Frontal cortex (tissue), 4 donors: Measurements from ENCODE around the gene MYH6. TPM values are rescaled to one million over a fixed set of nuclear protein-coding genes. Genes with fewer than 3 reads are reported as not detected.

Experiments
- DNase-seq, 2 donors: peaks; one replicate each; pipeline ENCODE4 v3.0.0; 2012; ENCODE audit warnings: low spot score in 2 of 2
- FAIRE-seq: peaks from 2 replicates; lab custom pipeline; 2012; peaks lifted over from hg19 to GRCh38; lab: Jason Lieb, UNC
- total RNA-seq: library from RNA; depleted of rRNA; stranded (reverse); fragments of >200 nt; gene quantifications from one replicate; pipeline ENCODE4 v1.2.3, GENCODE V29; 2014
- donor health status: control.
- donor health status: control.
- donor health status: control.

MYH6 gene
- total RNA-seq, 1 donor from 2014 or later, result not detected

GRCh38 chr14:23380976-23381375 lies 27.1 kb downstream of the MYH6 start:
- DNase-seq (no peak), FAIRE-seq (no peak)

- no peak for DNase-seq
Measured at GRCh38 chr14:23380197-23380914, 27.7 kb downstream of the MYH6 start.

GRCh38 chr14:23379366-23380196 lies 28.5 kb downstream of the MYH6 start:
- DNase-seq (peak in 1 of 2 donors; percentile 59), FAIRE-seq (no peak)

More at GRCh38 chr14:23380197-23380914, 27.7 kb downstream of the MYH6 start:
- no peak for FAIRE-seq

GRCh38 chr14:23378612-23379220 lies 29.4 kb downstream of the MYH6 start:
- FAIRE-seq (no peak), DNase-seq (no peak)

- FAIRE-seq (no peak), DNase-seq (no peak)
Measured at GRCh38 chr14:23377573-23378563, 30.2 kb downstream of the MYH6 start.

GRCh38 chr14:23377198-23377550 lies 30.9 kb downstream of the MYH6 start:
- DNase-seq, result no peak
- no peak for FAIRE-seq

GRCh38 chr14:23376482-23377197 lies 31.4 kb downstream of the MYH6 start, which contains the start of gene CMTM5:
TSS of gene CMTM5 (plus strand) at chr14:23377046. CDS start at chr14:23377252, 206 bp downstream.
- FAIRE-seq (no peak), DNase-seq (peak; percentile 65 to 76)

GRCh38 chr14:23375527-23376251 lies 32.4 kb downstream of the MYH6 start:
- DNase-seq (no peak), FAIRE-seq (no peak)

- no peak for FAIRE-seq
- no peak for DNase-seq
Measured at GRCh38 chr14:23373041-23373440, 35.0 kb downstream of the MYH6 start.

- no peak for FAIRE-seq
- no peak for DNase-seq
Measured at GRCh38 chr14:23372509-23372908, 35.6 kb downstream of the MYH6 start, which contains the start of gene IL25. TSS of gene IL25 (plus strand) at chr14:23372809.

- FAIRE-seq, result no peak
- no peak for DNase-seq
Measured at GRCh38 chr14:23371865-23372264, 36.2 kb downstream of the MYH6 start.

- FAIRE-seq (no peak), DNase-seq (no peak)
Measured at GRCh38 chr14:23370221-23370620, 37.9 kb downstream of the MYH6 start.

GRCh38 chr14:23366426-23366921 lies 41.6 kb downstream of the MYH6 start:
- FAIRE-seq (no peak), DNase-seq (peak; percentile 58 to 62)

- FAIRE-seq (no peak), DNase-seq (peak; percentile 58 to 72)
Measured at GRCh38 chr14:23365732-23366425, 42.2 kb downstream of the MYH6 start.

- no peak for FAIRE-seq
Measured at GRCh38 chr14:23365036-23365731, 42.9 kb downstream of the MYH6 start, which contains the start of gene EFS. TSS of gene EFS (minus strand) at chr14:23365172. CDS start at chr14:23365025, 147 bp downstream.

GRCh38 chr14:23364164-23365035 lies 43.7 kb downstream of the MYH6 start:
- FAIRE-seq (no peak), DNase-seq (peak; percentile 69 to 81)

More at GRCh38 chr14:23365036-23365731, 42.9 kb downstream of the MYH6 start, which contains the start of gene EFS:
- DNase-seq, result peak; percentile 61 to 74
